Effector memory CD8-positive, alpha-beta T cell (primary cell): ENCODE data around the gene GNAS-AS1.

Experiments used
- ATAC-seq: fragments of 150-1000 bp; cut with Tn5 transposase; replicated peaks from 2 replicates; pipeline ENCODE4 v1.10.0; 2021; ENCODE audit warnings: mild to moderate bottlenecking, moderate library complexity
- DNase-seq, 3 experiments: peaks; one replicate each; pipeline ENCODE4 v3.0.0; 2021
- H3K27ac Mint-ChIP-seq, 2 donors: one replicate each; pipeline ENCODE4 v1.8.0; 2022; ENCODE audit warnings: mild to moderate bottlenecking in 2 of 2, mixed read lengths in 2 of 2, moderate library complexity in 2 of 2
- H3K27me3 Mint-ChIP-seq, 2 donors: one replicate each; pipeline ENCODE4 v1.8.0; 2022; ENCODE audit warnings: mixed read lengths in 2 of 2
- H3K36me3 Mint-ChIP-seq: one replicate; pipeline ENCODE4 v1.8.0; 2022; ENCODE audit warnings: mild to moderate bottlenecking, moderate library complexity, mixed read lengths; ENCODE audit not compliant: insufficient read depth
- H3K4me1 Mint-ChIP-seq, 2 donors: one replicate each; pipeline ENCODE4 v1.8.0; 2022; ENCODE audit warnings: low read depth in 2 of 2, mixed read lengths in 2 of 2
- H3K4me3 Mint-ChIP-seq, 2 donors: one replicate each; pipeline ENCODE4 v1.8.0; 2022; ENCODE audit warnings: mild to moderate bottlenecking in 2 of 2, mixed read lengths in 2 of 2, moderate library complexity in 2 of 2
- H3K9me3 Mint-ChIP-seq, 2 donors: one replicate each; pipeline ENCODE4 v1.8.0; 2022; ENCODE audit warnings: mixed read lengths in 2 of 2

GNAS-AS1 gene

DNA sequence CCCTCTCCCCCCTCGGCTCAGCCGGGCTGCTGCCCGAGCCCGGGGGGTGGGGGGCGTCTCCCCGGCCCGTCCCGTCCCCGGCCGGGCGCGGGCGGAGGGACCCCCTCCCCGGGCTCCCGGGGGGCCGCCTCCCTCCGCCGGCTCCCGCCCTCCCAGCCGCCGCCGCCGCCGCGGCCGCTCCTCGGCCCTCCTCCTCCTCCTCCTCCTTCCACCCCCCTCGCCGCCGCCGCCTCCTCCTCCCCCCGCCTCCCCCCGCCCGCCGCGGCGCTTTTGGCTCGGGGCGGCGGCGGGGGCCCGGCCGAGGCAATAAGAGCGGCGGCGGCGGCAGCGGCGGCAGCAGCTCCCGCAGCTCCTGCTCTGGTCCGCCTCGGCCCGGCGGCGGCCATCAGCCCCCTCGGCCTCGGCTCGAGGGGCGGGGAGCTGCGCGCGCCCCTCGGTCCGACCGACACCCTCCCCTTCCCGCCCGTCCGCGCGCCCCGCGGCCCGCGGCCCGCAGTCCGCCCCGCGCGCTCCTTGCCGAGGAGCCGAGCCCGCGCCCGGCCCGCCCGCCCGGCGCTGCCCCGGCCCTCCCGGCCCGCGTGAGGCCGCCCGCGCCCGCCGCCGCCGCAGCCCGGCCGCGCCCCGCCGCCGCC is 40.5 kb upstream of the GNAS-AS1 start:
- DNase-seq (peak; percentile 55 to 67 (median 61)), ATAC-seq (peak; percentile 23)
- H3K36me3 Mint-ChIP-seq = peaks cover 52% of the 10 kb centered on the region
- peaks cover 28 to 37% of the 10 kb centered on the region in 2 donors for H3K4me1 Mint-ChIP-seq
- H3K9me3 Mint-ChIP-seq = no peaks in the 10 kb centered on the region
- peak overlapping the region; percentile 91 to 97 for H3K4me3 Mint-ChIP-seq
- H3K27ac Mint-ChIP-seq = peak overlapping the region; percentile 94 to 98
- no peaks in the 10 kb centered on the region for H3K27me3 Mint-ChIP-seq

DNA sequence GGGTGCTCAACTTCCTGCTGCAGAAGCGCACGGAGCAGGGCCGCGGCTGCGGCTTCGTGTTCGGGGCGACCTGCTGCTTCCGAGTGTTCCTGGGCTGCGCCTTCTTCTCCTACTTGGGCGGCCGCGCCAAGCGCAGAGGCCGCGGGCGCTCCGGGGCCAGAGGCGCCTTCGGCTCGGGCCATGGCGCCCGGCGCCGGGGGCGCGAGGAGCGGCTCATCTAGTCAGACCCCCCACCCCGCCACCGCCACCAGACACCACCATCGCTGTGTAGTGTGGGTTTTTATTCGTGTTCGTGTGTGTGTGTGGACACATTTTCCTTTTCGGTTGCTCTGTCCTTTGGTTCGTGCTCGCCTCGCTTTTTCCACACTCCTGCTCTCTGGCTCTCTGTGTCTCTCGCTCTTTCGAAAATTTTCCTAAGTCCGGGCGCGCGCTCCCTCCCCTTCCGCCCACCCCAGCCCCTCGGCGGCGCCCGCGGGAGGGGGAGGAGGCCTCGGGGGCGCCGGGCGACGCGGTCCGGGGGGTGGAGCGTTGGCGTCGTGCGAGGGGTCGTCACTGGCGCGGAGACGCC is 39.9 kb upstream of the GNAS-AS1 start:
- peak; percentile 48 to 59 (median 51) for DNase-seq
- Mint-ChIP-seq H3K36me3 (peaks cover 46% of the 10 kb centered on the region), H3K4me3 (peak overlapping the region; percentile 76 to 85), H3K4me1 (peaks cover 22 to 32% of the 10 kb centered on the region in 2 donors), H3K9me3 (no peaks in the 10 kb centered on the region), H3K27me3 (no peaks in the 10 kb centered on the region), H3K27ac (peak overlapping the region; percentile 81 to 94)
- ATAC-seq = peak; percentile 28

DNA sequence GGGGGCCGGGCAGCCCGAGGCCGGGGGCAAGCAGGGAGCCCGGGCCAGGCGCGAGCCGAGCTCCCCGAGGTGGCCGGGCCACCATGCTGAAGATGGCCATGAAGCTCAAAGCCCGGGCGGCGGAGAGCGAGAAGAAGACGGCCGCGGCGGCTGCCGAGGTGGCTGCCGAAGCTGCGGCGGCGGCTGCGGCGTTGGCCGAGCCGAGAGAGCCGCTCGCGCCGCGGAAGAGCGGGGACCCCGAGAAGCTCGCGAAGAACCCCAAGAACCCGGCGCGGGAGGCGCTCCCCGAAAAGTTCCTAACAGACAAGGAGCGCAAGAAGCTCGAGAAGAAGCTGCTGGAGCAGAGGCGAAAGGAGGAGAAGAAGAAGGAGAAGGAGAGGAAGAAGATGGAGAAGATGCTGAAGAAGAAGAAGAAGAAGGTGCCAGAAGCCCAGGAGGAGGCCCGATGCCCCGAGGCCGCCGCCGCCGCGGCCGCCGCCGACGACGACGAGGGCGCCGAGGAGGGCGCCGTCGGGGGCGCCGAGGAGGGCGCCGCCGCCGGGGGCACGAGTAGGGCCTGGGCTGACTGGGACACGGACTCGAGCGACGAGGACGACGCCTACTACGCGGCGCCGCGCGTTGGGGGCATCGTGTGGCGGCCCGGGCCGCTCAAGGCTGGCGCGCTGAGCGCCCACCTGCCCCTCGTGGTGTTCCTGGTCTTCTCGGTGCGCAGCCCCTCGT is 39.3 kb upstream of the GNAS-AS1 start:
- Mint-ChIP-seq H3K4me3 (peak overlapping the region; percentile 76 to 85), H3K4me1 (peaks cover 16 to 26% of the 10 kb centered on the region in 2 donors), H3K9me3 (no peaks in the 10 kb centered on the region), H3K27me3 (no peaks in the 10 kb centered on the region), H3K36me3 (peaks cover 42% of the 10 kb centered on the region), H3K27ac (peak overlapping the region; percentile 81 to 94)
- ATAC-seq (no peak), DNase-seq (peak in 1 of 3 experiments; percentile 21)

DNA sequence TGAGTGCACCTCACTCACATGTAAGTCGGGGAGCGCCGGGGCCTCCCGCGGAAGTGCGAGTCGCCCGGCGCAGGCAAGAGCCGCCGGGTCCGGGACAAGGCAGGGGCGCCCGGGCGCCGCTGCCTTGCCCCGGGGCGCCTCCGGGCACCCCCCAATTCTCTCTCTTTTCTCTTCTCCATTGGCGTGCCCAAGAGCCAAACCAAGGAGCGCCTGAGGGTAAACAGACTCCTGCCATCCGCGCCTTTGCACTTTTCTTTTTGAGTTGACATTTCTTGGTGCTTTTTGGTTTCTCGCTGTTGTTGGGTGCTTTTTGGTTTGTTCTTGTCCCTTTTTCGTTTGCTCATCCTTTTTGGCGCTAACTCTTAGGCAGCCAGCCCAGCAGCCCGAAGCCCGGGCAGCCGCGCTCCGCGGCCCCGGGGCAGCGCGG is 38.6 kb upstream of the GNAS-AS1 start:
- peak overlapping the region; percentile 76 to 85 for H3K4me3 Mint-ChIP-seq
- no peaks in the 10 kb centered on the region for H3K9me3 Mint-ChIP-seq
- peak overlapping the region; percentile 81 to 94 for H3K27ac Mint-ChIP-seq
- peaks cover 11 to 20% of the 10 kb centered on the region in 2 donors for H3K4me1 Mint-ChIP-seq
- ATAC-seq (no peak), DNase-seq (no peak)
- peaks cover 42% of the 10 kb centered on the region for H3K36me3 Mint-ChIP-seq
- H3K27me3 Mint-ChIP-seq = no peaks in the 10 kb centered on the region

DNA sequence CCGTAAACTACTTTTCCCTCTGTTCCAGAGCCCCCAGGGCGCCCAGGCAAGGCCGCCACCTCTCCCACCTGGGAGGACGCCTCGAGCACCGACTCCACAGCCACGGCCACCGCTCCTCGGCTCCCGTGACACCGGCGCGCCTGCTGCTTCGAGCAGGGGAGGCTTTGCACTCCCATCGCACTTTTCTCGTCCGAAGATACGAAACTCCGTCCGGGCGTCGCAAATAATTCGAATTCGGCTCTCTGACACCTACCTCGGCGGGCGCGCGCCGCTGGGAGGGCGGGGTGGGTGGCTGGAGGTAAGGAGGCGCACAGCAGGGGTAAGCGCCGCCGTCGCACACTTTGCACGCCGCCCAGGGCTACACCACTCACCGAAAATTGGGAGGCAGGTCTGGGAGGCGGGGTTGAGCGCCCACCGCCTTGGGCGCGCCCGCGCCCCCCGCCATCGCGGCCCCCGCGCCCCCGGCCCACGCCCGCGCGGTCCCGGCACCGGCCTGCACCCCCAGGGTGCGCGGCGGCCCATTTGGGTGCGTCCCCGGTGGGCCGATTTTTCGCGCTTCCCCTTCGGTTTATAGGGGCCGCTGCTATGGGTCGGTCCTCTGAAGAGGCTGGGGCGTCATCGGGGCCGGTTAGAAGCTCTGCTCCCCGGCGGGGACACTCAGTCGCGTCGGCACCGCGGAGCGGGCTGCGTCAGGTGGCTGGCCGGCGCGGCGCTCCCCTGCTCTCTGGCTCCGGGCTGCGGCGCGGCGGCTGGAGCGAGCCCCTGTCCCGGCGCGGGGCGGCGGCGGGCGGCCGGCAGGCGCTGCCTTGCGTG is 38.0 kb upstream of the GNAS-AS1 start:
- Mint-ChIP-seq H3K4me1 (peaks cover 7 to 15% of the 10 kb centered on the region in 2 donors), H3K27me3 (no peaks in the 10 kb centered on the region), H3K36me3 (peaks cover 41% of the 10 kb centered on the region), H3K27ac (peak overlapping the region; percentile 81 to 94), H3K9me3 (no peaks in the 10 kb centered on the region), H3K4me3 (peak overlapping the region; percentile 76 to 85)
- ATAC-seq (peak; percentile 60), DNase-seq (peak; percentile 70 to 79 (median 76))

DNA sequence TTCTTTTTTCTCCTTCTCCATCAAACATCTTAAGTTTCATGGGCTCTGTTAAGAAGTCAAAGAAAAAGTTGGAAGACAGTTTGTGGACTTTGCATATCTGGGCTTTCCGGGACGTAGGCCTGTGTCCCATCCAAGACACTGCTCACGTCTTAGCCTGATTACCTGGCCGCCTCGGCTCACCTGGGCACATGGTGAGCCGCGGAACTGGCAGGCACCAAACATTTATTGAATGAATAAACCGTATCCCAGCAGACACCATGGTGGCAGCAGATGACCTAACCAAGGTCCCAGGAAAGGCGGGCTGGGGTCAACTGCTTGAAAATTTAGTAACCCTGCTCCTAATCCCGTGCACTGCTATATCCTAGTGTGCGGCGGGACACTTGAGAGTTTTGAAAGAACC is 37.4 kb upstream of the GNAS-AS1 start:
- peak overlapping the region; percentile 81 to 94 for H3K27ac Mint-ChIP-seq
- H3K36me3 Mint-ChIP-seq = peaks cover 36% of the 10 kb centered on the region
- DNase-seq (no peak), ATAC-seq (no peak)
- H3K27me3 Mint-ChIP-seq = peaks cover under 1 to 2% of the 10 kb centered on the region in 2 donors
- no peaks in the 10 kb centered on the region for H3K9me3 Mint-ChIP-seq
- peaks cover 3 to 10% of the 10 kb centered on the region in 2 donors for H3K4me1 Mint-ChIP-seq
- H3K4me3 Mint-ChIP-seq = peak overlapping the region; percentile 76 to 85

DNA sequence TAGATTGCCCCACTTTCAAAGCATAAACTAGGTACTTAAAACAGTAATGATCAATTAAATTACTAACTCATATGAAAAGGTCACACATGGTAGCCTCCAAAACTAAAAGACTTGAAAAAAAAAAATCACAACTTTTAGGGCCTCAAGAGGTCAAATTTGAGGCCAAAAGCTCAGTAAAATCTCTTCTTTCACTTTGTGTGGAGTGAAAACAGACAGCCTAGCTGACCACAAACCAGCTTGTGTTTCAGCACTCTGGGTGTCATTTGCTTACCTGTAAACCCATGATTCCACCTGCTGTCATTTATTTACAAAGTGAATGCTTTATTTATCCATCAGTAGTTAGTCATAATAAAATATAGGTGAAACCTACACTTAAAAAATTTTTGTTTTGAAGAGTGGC is 35.8 kb upstream of the GNAS-AS1 start:
- DNase-seq (no peak), ATAC-seq (no peak)
- Mint-ChIP-seq H3K27me3 (peaks cover 6 to 8% of the 10 kb centered on the region in 2 donors), H3K4me3 (no peak overlapping the region), H3K27ac (no peak overlapping the region), H3K4me1 (peaks cover 0 to 1% of the 10 kb centered on the region in 2 donors), H3K9me3 (no peaks in the 10 kb centered on the region), H3K36me3 (peaks cover 21% of the 10 kb centered on the region)

DNA sequence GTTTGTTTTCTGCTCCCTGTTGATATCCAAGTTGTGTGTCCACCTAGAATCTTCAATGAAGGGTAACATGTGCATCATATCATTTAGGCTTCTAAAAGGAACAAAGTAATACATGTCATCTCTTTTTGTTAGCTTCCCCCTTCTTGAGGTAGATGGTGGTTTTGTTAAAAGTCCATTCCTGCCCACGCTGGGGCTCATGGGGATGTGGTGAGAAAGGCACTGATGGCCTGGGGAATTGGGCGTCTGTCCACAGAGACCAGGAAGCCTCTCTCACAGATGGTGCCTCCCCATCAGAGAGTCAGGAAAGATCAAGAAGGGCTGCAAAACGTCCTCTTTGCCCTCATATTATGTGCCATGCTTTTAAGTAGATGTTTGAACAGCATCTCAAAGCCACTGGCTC is 34.3 kb upstream of the GNAS-AS1 start:
- no peaks in the 10 kb centered on the region for H3K9me3 Mint-ChIP-seq
- H3K27me3 Mint-ChIP-seq = peaks cover 6 to 8% of the 10 kb centered on the region in 2 donors
- H3K4me1 Mint-ChIP-seq = peaks cover 0 to 1% of the 10 kb centered on the region in 2 donors
- no peak for ATAC-seq
- H3K36me3 Mint-ChIP-seq = peaks cover 10% of the 10 kb centered on the region
- no peak overlapping the region for H3K4me3 Mint-ChIP-seq
- DNase-seq = no peak
- no peak overlapping the region for H3K27ac Mint-ChIP-seq

DNA sequence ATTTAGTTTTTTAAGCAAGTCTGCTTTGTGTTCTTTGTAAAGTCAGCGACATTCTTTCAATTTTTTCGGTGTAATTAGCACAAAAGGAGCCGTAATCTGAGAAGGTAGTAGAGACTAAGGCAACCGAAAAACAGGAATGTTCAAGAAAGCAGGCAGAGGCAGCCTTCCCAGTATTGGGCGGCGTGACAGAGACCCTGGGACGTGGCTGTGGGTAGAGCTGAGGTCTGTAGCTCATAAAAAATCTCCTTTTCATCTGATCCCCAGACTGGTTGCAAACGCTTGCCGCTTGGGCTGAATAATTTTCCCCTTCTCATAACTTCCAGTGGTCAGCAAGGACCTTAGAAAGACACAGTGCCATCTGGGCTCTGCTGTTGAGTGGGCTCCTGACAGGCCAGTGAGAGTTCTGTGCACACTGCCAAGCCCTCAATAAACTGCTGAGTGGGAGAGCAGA is 32.6 kb upstream of the GNAS-AS1 start:
- peaks cover 3% of the 10 kb centered on the region for H3K36me3 Mint-ChIP-seq
- H3K4me1 Mint-ChIP-seq = no peaks in the 10 kb centered on the region
- ATAC-seq (no peak), DNase-seq (no peak)
- H3K27ac Mint-ChIP-seq = no peak overlapping the region
- no peak overlapping the region for H3K4me3 Mint-ChIP-seq
- H3K27me3 Mint-ChIP-seq = peaks cover 6 to 8% of the 10 kb centered on the region in 2 donors
- no peaks in the 10 kb centered on the region for H3K9me3 Mint-ChIP-seq

DNA sequence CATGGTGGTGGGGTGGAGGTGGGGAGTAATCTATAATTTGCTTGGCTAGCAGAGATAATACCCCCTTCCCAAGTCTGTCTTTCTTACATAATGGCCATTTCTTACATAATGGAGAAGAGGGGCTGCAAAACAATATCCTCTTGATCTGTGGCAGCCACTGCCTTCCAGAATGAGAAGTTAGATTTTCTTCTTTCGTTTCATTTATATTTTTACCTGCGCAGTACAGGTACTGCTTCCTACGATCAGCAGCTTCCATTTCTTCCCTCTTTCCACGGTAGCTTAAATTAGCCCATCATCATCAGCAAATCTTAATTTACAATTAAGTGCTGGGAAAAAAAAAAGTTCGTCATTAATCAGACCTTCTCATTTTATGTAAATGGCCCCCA is 32.0 kb upstream of the GNAS-AS1 start:
- H3K27ac Mint-ChIP-seq = no peak overlapping the region
- H3K27me3 Mint-ChIP-seq = peaks cover 6 to 8% of the 10 kb centered on the region in 2 donors
- no peaks in the 10 kb centered on the region for H3K36me3 Mint-ChIP-seq
- H3K4me3 Mint-ChIP-seq = no peak overlapping the region
- H3K4me1 Mint-ChIP-seq = no peaks in the 10 kb centered on the region
- ATAC-seq (no peak), DNase-seq (no peak)
- no peaks in the 10 kb centered on the region for H3K9me3 Mint-ChIP-seq

DNA sequence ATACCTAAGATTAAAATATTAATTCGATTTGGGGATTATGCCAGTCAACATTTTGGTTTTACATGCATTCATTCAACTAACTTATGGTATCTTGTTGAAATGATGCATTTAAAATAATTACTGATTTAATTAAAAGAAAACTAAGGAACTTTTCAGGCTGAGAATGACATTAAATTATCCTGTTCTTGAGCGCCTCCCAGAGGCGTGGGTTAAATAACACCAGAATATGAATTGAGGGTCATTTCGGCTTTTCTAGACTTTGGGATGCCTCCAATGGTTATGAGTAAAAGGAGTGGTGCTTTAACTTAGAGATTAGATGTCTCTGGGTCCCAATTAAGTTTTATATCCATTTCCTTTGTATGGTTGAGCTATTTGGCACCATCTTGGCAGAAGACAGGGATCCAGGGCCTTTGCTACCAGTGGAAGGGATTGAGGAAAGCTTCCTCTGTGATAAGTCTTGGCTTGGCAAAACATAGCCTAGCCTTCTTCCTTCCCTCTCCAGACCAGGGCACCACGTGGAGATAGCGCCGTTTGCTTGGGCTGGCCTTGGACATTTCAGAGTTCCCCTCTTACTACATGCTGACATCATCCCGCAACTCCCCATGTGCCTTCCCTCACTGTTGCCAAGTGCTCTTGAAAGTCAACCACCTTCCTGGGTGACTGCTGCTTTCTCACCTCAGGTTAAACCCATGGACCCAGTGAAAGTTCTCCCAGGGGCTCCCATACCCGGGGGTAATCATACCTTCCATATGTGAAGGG is 30.5 kb upstream of the GNAS-AS1 start:
- Mint-ChIP-seq H3K36me3 (no peaks in the 10 kb centered on the region), H3K4me3 (no peak overlapping the region), H3K27me3 (peaks cover 6 to 8% of the 10 kb centered on the region in 2 donors), H3K27ac (no peak overlapping the region), H3K9me3 (no peaks in the 10 kb centered on the region), H3K4me1 (no peaks in the 10 kb centered on the region)
- DNase-seq (no peak), ATAC-seq (no peak)

DNA sequence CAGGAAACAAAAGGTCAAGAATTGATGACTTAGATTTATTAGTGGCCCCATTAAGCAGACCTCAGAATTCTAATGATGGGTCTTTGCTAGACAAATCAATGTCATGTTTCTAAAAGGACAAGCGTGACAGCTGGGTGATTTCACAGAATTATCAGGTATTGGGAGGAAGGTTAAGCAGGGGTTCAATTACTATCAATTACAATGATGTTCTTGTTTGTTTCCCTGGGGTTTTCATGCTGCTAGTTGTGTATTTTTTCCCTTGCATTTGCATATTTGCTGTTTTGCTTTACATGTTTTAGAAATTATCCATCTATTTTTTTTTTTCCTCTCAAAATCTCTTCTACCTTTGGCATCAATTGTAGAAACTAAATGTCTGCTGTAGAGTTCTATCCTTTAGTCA is 29.7 kb upstream of the GNAS-AS1 start:
- no peaks in the 10 kb centered on the region for H3K9me3 Mint-ChIP-seq
- no peak overlapping the region for H3K27ac Mint-ChIP-seq
- no peaks in the 10 kb centered on the region for H3K36me3 Mint-ChIP-seq
- ATAC-seq (no peak), DNase-seq (no peak)
- H3K4me1 Mint-ChIP-seq = no peaks in the 10 kb centered on the region
- peaks cover 6 to 8% of the 10 kb centered on the region in 2 donors for H3K27me3 Mint-ChIP-seq
- H3K4me3 Mint-ChIP-seq = no peak overlapping the region
